Inflammatory macrophage treated with lipopolysaccharide for 1 hour (primary cell): ENCODE results near the gene TMEM106A.
A peak's percentile ranks its signal among the peaks of the same experiment; 100 is the strongest.
"Not testable (repeated sequence)": the region's sequence is repeated elsewhere in the genome, so short reads cannot be mapped to it uniquely, and the experiment has no call there.

Experiments
- DNase-seq, 2 donors: peaks; one replicate each; pipeline ENCODE4 v3.0.0-alpha.2; 2020 to 2022

The TMEM106A gene

GRCh38 chr17:43216369-43216761 lies 4.7 kb downstream of the TMEM106A start:
- no peak for DNase-seq

GRCh38 chr17:43216762-43217613 lies 5.3 kb downstream of the TMEM106A start:
- no peak for DNase-seq

- DNase-seq = no peak
Measured at GRCh38 chr17:43217614-43218087, 6.0 kb downstream of the TMEM106A start.

- DNase-seq = no peak
Measured at GRCh38 chr17:43219001-43219400, 7.3 kb downstream of the TMEM106A start.

- DNase-seq = no peak
Measured at GRCh38 chr17:43219746-43220380, 8.2 kb downstream of the TMEM106A start.

- no peak for DNase-seq
Measured at GRCh38 chr17:43220511-43221125, 8.9 kb downstream of the TMEM106A start.

GRCh38 chr17:43224146-43224705 lies 12.6 kb downstream of the TMEM106A start:
- DNase-seq = peak; percentile 17 to 38

- no peak for DNase-seq
Measured at GRCh38 chr17:43226393-43226792, 14.7 kb downstream of the TMEM106A start.

GRCh38 chr17:43228020-43228782 lies 16.5 kb downstream of the TMEM106A start, which contains the start of gene CCDC200:
Gene CCDC200 (minus strand): TSS chr17:43228623. CDS start chr17:43228554, 69 bp downstream.
- not testable (repeated sequence) for DNase-seq

- DNase-seq = not testable (repeated sequence)
Measured at GRCh38 chr17:43231205-43232020, 19.7 kb downstream of the TMEM106A start.

- not testable (repeated sequence) for DNase-seq
Measured at GRCh38 chr17:43232021-43232699, 20.5 kb downstream of the TMEM106A start.

- not testable (repeated sequence) for DNase-seq
Measured at GRCh38 chr17:43233263-43233662, 21.6 kb downstream of the TMEM106A start.

- not testable (repeated sequence) for DNase-seq
Measured at GRCh38 chr17:43233877-43234276, 22.2 kb downstream of the TMEM106A start, which contains the start of gene RNU2-1. Gene RNU2-1 (minus strand): TSS chr17:43233977.

- not testable (repeated sequence) for DNase-seq
Measured at GRCh38 chr17:43239597-43239996, 27.9 kb downstream of the TMEM106A start.

GRCh38 chr17:43240596-43241352 lies 29.1 kb downstream of the TMEM106A start:
- not testable (repeated sequence) for DNase-seq

- not testable (repeated sequence) for DNase-seq
Measured at GRCh38 chr17:43246456-43246855, 34.8 kb downstream of the TMEM106A start.
